Measurements from ENCODE around the gene MAST4.
A peak's percentile ranks its signal among the peaks of the same experiment; 100 is the strongest.

DNA sequence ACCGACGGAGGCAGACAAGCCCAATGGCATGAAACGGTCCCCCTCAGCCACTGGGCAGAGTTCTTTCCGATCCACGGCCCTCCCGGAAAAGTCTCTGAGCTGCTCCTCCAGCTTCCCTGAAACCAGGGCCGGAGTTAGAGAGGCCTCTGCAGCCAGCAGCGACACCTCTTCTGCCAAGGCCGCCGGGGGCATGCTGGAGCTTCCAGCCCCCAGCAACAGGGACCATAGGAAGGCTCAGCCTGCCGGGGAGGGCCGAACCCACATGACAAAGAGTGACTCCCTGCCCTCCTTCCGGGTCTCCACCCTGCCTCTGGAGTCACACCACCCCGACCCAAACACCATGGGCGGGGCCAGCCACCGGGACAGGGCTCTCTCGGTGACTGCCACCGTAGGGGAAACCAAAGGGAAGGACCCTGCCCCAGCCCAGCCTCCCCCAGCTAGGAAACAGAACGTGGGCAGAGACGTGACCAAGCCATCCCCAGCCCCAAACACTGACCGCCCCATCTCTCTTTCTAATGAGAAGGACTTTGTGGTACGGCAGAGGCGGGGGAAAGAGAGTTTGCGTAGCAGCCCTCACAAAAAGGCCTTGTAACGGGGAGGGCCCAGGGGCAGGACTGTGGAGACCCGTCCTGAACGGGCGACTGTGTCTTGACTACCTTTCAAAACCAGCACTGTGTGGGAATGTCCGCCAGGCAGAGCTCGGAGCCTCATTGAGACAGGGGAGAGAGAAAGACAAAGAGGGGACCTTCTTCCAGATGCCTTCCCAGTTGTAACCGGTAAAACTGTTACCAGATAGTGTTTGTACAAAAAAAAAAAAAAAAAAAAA is 570.5 kb downstream of the MAST4 start:
- TF ChIP-seq, protein P1, sequence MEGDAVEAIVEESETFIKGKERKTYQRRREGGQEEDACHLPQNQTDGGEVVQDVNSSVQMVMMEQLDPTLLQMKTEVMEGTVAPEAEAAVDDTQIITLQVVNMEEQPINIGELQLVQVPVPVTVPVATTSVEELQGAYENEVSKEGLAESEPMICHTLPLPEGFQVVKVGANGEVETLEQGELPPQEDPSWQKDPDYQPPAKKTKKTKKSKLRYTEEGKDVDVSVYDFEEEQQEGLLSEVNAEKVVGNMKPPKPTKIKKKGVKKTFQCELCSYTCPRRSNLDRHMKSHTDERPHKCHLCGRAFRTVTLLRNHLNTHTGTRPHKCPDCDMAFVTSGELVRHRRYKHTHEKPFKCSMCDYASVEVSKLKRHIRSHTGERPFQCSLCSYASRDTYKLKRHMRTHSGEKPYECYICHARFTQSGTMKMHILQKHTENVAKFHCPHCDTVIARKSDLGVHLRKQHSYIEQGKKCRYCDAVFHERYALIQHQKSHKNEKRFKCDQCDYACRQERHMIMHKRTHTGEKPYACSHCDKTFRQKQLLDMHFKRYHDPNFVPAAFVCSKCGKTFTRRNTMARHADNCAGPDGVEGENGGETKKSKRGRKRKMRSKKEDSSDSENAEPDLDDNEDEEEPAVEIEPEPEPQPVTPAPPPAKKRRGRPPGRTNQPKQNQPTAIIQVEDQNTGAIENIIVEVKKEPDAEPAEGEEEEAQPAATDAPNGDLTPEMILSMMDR (IDR thresholded peaks at IDR 0.05; ENCODE audit: control extremely low read depth in 1 of 3, insufficient read depth in 1 of 3, low read depth in 1 of 3, low read length in 3 of 3), result no peak; a peak in 1 of 4 replicates
- TF ChIP-seq CEBPB (IDR thresholded peaks at IDR 0.05; ENCODE audit: low read depth, low read length) (no peak), CHD2 (IDR thresholded peaks at IDR 0.05; ENCODE audit: low read length) (no peak), POLR2A (IDR thresholded peaks at IDR 0.05; ENCODE audit: control extremely low read depth in 1 of 2, low read depth in 2 of 2, low read length in 2 of 2) (peak; percentile 12 to 74; a peak in 2 of 3 replicates), RAD21 (IDR thresholded peaks at IDR 0.05 in 1 of 2, conservative IDR thresholded peaks at IDR 0.05 in 1 of 2; ENCODE audit: low read depth in 2 of 2, low read length in 2 of 2) (no peak), POLR2AphosphoS5 (IDR thresholded peaks at IDR 0.05; ENCODE audit: low read depth, low read length) (no peak), SUZ12 (IDR thresholded peaks at IDR 0.05; ENCODE audit: low read length) (no peak), TAF7 (optimal IDR thresholded peaks at IDR 0.05; ENCODE audit: borderline replicate concordance, low read depth, low read length) (no peak), GTF2F1 (IDR thresholded peaks at IDR 0.05; ENCODE audit: borderline replicate concordance, low read depth, low read length) (no peak)

All from H1 (cell line).